ENCODE data around the gene UROC1. TPM values are rescaled to one million over a fixed set of nuclear protein-coding genes. Genes with fewer than 3 reads are reported as not detected.

The UROC1 gene
- total RNA-seq, 1 experiment from 2014 or later: not detected

DNA sequence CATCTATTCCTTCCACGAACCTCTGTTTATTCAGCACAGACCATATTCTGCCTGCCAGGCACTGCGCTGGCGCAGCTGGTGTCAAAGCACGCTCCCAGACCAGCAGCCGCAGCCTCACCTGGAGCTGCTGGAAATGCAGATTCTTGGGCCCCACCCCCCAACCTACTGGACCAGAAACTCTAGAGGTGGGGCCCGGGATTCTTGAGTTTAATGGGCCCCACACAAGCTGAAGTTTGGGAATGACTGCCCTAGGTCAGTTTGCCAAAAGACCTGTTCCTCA lies 13.4 kb upstream of the UROC1 start:
- DNase-seq (ENCODE audit: low spot score): no peak

DNA sequence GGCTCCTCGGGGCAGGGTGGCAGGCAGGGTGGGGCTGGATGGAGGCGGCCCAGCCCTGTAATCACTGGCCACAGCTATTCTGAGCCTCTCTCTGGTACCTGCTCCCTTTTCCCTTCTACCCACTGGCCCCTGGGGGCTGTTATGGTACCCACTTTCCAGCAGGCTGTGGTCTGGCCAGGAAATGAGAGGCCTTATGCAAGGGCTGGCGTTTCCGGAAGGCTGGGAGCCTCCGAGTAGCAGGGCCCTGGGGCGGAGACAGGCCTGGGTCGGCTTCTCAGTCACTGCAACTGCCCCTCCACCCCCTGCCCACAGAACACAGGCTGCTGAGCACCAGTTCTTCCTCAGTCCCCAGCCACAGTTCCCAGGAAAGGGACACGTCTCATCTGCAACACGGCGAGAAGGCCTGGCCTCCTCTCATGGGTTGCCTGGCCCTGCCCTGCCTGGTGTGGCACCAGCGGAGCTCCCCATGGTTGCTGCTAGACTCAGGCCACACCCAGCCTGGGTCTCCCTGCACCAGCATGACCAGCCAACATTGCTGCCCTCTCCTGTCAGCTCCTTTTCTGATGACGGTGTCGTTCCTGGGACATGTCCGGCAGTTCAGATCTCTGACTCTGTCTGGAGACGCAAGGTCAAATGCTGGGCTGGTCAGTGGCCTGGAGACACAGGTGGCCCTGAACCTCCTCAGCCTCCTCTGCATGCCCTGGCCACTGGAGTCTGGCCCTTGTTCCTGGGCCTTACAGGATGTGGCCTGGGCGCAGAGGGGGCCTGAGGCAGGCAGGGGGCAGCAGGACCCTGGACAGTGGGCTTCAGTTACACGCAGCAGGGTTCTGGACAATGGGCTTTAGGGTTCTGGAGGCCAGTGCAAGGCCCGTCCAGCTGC lies 12.8 kb upstream of the UROC1 start:
- no peak for DNase-seq (ENCODE audit: low spot score)

DNA sequence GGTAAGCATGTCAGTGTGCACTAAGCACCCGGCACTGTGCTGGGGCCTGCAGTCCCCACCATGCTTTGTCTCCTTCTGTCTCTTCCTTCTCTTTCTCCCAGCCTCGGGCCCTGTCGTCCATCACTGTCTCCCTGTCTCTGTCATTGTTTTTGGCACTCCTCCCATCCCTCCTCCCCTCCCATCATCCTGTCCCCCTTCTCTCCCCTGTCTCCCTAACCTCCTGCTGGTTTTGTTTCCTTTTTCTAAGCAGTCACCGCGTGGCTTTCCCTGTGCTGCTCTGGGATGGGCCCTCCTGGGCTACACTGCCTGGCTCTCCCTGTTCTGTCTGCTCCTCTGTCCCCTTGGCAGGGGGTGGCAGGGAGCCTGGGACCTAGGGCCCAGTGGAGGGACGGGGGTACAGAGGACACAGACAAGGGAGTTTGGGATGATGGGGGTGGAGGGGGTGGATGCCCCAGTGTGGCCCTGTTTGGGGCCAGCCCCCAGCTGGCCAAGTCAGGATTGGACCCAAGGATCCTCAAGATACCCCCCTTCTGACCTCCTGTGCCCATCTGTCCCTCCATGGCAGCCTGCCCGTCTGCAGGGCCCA lies 12.1 kb upstream of the UROC1 start:
- no peak for DNase-seq (ENCODE audit: low spot score)

DNA sequence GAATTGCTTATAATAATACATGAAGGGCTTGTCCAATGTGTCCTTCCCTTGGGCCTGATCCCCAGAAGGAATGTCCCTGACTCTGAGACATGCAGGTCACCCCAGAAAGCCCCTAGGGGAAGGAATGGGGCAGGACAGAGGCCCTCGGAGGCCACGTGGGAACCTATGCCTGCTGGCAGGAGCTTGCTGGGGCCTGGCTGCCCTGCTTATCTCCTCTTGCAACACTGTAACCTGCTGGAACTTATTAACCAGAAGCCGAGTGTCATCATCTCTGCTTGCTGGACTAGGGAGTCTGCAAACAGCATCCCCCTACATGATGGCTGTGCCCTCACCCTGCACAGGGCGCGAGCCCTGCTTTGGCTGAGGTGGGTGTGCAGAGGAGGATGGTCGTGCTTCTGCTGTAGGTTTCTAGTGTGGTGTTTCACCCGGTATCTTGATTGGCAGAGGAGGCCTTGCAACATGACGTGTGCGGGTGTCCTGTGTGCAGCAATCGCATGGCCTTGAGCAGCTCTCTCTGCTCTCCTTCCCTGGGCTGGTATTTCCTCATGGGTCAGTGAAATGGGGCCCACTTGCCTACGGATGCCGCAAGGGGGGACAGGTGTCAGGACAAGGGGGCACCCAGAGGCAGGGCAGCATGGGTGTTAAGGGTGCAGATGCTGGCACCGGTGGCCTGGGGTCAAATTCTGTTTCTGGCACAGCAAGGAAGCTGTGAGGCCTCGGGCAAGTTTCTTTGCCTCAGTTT lies 11.4 kb upstream of the UROC1 start:
- peak; percentile 44 for DNase-seq (ENCODE audit: low spot score)

GRCh38 chr3:126528419-126528799 lies 10.8 kb upstream of the UROC1 start:
- DNase-seq (ENCODE audit: low spot score): no peak

- no peak for DNase-seq (ENCODE audit: low spot score)
Observed at GRCh38 chr3:126527455-126528211, 10.1 kb upstream of the UROC1 start.

- no peak for DNase-seq (ENCODE audit: low spot score)
Observed at GRCh38 chr3:126527006-126527405, 9.4 kb upstream of the UROC1 start.

DNA sequence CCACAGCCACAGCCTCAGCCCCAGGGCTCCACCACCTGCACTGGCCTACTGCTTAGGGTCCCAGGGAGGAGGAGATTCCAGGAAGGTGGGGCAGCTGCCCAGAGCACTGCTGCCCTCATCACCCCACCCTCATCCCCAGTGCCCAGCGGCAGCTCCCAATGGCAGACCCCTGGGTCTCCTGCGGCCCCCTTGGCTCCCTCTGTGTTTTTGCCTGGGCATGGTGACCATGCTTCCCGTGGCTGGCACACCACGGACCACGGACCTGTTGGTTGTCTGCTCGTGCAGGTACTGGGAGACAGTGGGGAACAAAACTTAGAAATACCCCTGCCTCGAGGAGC lies 9.1 kb upstream of the UROC1 start:
- no peak for DNase-seq (ENCODE audit: low spot score)

DNA sequence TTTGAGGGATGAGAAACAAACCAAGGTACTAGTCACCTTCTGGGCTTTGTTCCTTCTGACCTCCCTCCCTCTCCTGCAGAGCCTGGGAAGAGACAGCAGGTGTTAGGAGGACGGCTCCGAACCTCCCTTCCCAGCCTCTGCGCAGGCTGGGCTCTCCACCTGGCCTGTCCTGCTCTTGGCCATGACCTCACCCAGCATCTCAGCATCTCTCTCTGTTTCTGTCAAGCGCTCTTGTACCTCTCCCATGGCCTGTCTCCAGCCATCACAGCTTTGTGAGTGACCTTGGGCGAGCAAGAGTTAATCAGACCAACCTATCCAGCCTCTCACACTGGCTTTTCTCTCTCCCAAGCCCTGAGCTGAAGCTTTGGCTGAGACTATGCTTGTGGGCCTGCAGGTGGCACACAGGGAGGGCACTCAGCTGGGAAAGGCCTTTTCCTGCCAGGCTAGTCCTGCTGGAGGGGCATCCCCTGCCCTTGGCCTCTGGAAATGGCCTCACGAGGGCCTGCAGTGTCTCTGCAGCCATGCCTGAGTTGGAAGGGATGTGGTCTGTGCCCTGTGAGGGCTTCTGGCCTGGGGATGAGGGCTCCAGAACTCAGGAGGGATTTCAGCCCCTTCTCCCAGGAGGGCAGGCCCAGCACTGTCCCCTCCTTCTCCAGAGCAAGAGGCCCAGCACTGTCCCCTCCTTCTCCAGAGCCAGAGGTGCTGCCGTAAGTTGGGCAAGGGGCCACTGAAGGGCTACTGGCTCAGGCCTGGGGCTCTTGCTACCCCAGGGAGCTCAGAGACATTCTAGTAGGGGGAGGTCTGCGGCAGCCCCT lies 8.5 kb upstream of the UROC1 start:
- no peak for DNase-seq (ENCODE audit: low spot score)

GRCh38 chr3:126525091-126525852 lies 7.7 kb upstream of the UROC1 start:
- DNase-seq (ENCODE audit: low spot score): no peak

GRCh38 chr3:126524429-126524988 lies 6.9 kb upstream of the UROC1 start:
- no peak for DNase-seq (ENCODE audit: low spot score)

GRCh38 chr3:126523745-126524428 lies 6.3 kb upstream of the UROC1 start, which contains the start of gene CHST13:
TSS of gene CHST13 (plus strand) at chr3:126524155. CDS start at chr3:126524333, 178 bp downstream.
- peak; percentile 39 for DNase-seq (ENCODE audit: low spot score)

DNA sequence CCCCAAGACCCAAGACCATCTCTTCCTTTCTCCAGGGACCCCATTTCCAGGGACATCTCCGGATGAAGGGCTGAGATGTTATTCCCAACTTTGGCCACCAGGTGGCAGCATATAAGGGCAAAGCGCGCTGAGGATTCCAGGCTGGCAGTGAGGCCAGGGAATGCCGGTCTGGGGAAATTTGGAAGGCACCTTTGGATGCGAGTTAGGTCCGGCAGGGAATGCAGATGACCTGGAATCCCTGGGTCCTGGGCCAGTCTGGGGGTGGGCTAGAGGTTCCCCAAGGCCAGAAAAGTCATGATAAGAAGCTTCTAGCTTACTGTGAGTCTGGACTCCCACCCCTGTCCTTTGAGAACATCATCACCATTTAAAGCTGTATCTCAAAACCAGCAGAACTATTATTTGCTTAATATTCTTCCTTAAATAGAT lies 4.8 kb upstream of the UROC1 start:
- peak; percentile 67 for DNase-seq (ENCODE audit: low spot score)

DNA sequence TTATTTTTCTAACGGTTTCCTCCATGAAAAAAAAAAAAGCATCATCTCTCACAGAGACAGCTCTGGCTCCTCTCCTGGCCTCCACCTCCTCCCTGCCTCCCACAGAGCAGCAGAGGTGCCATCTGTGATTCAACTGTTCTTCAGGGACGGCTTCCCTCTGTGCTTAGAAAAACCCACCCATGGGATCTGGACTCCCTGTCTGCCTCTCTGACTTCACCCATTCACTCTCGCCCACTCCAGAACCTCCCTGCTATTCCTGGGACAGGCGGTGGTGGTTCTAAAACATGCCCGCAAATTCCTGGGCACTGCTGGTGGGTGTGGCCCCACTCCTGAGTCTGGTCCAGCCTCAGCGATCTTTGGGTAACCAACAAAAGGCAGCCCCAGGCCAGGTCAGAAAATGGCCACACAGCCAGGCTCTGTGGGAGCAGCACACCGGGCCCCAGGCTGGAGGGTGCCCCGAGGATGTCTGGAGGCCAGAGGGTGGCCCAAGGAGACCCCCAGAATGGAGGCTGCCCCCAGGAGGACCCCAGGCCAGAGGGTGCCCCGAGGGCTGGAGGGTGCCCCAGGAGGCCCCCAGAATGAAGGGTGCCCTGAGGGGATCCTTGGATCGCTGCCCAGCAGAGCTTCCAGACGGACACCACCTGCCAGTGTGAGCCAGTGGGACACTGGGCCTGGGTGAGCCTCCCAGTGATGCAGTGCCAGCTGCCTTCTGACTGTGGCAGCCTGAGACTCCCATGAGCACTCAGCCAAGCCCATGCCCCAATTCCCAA lies 3.7 kb upstream of the UROC1 start:
- DNase-seq (ENCODE audit: low spot score): no peak

DNA sequence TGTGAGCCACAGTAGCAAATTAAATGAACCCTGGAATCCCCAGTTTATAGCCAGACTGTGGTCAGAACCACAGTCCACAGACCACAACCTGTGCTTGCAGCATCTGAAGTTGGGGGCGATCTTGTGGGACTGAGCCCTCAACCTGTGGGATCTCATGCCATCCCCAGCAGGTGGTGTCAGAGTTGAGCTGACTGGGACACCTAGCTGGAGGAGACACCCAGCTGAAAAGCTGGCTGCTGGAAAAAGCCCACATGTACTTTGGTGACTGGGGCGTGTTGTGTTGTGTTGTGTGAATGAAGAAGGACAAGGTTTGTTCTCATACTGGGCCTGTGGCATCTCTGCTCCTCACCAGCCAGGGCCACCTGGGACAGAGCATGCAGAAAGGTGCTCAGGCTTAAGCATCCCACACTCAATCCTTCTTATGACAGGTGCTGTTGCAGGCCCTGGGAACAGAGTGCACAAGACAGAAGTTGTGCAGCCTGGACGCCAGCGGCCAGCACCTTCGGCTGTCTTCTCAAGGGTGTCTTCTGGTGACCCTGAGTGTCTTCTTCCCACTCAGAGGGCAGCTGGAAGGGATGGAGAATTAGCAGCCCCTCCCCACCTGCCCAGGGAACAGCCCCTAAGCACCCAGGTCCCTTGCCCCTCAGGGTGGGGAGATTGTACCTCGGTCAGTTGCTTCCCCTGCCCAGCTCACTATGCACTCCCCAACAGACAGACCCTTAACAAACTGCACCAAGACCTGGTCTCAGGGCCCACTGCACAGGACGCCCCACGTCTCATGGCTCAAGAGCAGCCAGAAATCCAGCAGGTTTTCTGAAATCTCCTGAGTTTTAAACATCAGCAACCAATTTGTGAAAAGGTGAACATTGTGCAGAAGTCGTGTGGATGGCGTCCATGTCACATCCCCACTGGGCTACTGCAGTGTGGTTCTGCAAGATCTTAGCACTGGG lies 2.2 kb upstream of the UROC1 start:
- no peak for DNase-seq (ENCODE audit: low spot score)

- DNase-seq (ENCODE audit: low spot score): no peak
Observed at GRCh38 chr3:126518779-126519177, 1.2 kb upstream of the UROC1 start.

DNA sequence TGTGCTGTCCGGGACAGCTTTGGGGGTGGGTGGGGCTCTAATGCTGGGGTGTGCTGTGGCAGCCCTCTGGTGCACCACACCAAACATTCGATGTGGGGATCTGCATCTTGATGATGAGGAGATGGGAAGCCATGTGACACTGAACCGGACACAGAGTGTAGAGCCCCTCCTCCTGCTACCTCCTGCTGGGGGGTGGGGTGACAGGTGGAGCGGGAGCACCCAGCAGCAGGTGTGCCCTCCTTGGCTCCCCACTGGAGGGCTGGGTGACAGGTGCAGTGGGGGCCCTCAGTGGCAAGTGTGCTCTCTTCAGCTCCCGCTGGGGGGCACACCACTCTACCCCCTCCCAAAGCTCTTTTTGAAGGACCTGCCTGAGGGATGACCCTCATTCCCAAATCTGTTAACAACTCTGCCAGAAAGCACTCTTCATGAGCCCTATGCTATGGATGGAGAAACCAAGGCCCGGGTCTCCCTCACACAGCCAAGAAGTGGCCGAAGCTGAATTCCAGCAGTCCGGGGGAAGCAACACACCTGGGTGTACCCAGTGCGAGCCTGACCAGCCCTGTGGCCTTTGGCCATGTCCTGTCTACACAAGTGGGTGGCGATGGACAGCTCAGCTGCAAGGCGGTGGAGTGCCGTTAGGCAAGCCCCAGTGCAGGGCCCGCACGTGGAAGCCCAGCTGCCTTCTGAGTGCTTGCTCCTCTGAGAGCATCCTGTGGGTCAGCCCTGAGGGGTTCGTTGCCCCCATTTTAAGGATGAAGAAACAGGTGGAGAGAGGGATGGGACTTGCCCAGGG lies 609 bp upstream of the UROC1 start:
- no peak for DNase-seq (ENCODE audit: low spot score)

All from HT-29 (cell line).